HG02642 (cell line): ENCODE measurements around the gene CYTH1.
"Not testable (repeated sequence)": the region's sequence is repeated elsewhere in the genome, so short reads cannot be mapped to it uniquely, and the experiment has no call there.

Source experiments
- ATAC-seq: cut with Tn5 transposase; IDR thresholded peaks from one replicate; pipeline ENCODE4 v1.9.1; 2021; ENCODE audit warnings: mild to moderate bottlenecking; ENCODE audit not compliant: unreplicated experiment, poor library complexity

The CYTH1 gene

GRCh38 chr17:78789663-78790181 lies 7.6 kb upstream of the CYTH1 start:
- ATAC-seq, result no peak

- ATAC-seq, result no peak
Measured at GRCh38 chr17:78789149-78789662, 7.1 kb upstream of the CYTH1 start.

- no peak for ATAC-seq
Measured at GRCh38 chr17:78788451-78788850, 6.4 kb upstream of the CYTH1 start.

GRCh38 chr17:78787444-78787843 lies 5.4 kb upstream of the CYTH1 start:
- no peak for ATAC-seq

GRCh38 chr17:78785663-78786057 lies 3.6 kb upstream of the CYTH1 start:
- ATAC-seq, result no peak

GRCh38 chr17:78785011-78785662 lies 3.1 kb upstream of the CYTH1 start:
- no peak for ATAC-seq

GRCh38 chr17:78784352-78784751 lies 2.3 kb upstream of the CYTH1 start:
- ATAC-seq, result no peak

- ATAC-seq, result no peak
Measured at GRCh38 chr17:78783711-78784324, 1.7 kb upstream of the CYTH1 start.

GRCh38 chr17:78781104-78781892 lies 775 bp downstream of the CYTH1 start:
- ATAC-seq, result peak; percentile 24

GRCh38 chr17:78780335-78780734 lies 1.7 kb downstream of the CYTH1 start:
- no peak for ATAC-seq

- ATAC-seq, result no peak
Measured at GRCh38 chr17:78779850-78780249, 2.2 kb downstream of the CYTH1 start.

- ATAC-seq, result not testable (repeated sequence)
Measured at GRCh38 chr17:78779286-78779651, 2.8 kb downstream of the CYTH1 start.

GRCh38 chr17:78777881-78778280 lies 4.2 kb downstream of the CYTH1 start:
- no peak for ATAC-seq

GRCh38 chr17:78774956-78775571 lies 7.0 kb downstream of the CYTH1 start:
- peak; percentile 49 for ATAC-seq

GRCh38 chr17:78774453-78774852 lies 7.6 kb downstream of the CYTH1 start:
- peak; percentile 14 for ATAC-seq

- ATAC-seq, result no peak
Measured at GRCh38 chr17:78771758-78772382, 10.2 kb downstream of the CYTH1 start.

- no peak for ATAC-seq
Measured at GRCh38 chr17:78769196-78769773, 12.8 kb downstream of the CYTH1 start.

- ATAC-seq, result no peak
Measured at GRCh38 chr17:78767806-78768205, 14.3 kb downstream of the CYTH1 start.

- no peak for ATAC-seq
Measured at GRCh38 chr17:78766743-78767294, 15.3 kb downstream of the CYTH1 start.

GRCh38 chr17:78766225-78766624 lies 15.8 kb downstream of the CYTH1 start:
- no peak for ATAC-seq
